Upper lobe of left lung (tissue), 6 donors: ENCODE data around the gene BPI. TPM values are rescaled to one million over a fixed set of nuclear protein-coding genes. Genes with fewer than 3 reads are reported as not detected.
A peak's percentile ranks its signal among the peaks of the same experiment; 100 is the strongest.

Experiments used
- ATAC-seq, 2 donors: fragments of 200-7000 bp; cut with Tn5 transposase; one replicate each; pipeline ENCODE4 v1.9.1; 2022; ENCODE audit warnings: mild to moderate bottlenecking in 2 of 2, moderate library complexity in 2 of 2; ENCODE audit not compliant: low FRiP score in 2 of 2
- DNase-seq, 2 donors: peaks; one replicate each; pipeline ENCODE4 v3.0.0-alpha.2; 2019 to 2020
- H3K27ac ChIP-seq, 4 donors: fragments of 200-600 bp; sonication (generic); one replicate each; pipeline ENCODE4 v1.5.1; 2016 to 2019
- H3K27me3 ChIP-seq, 4 donors: fragments of 200-600 bp; sonication (generic); one replicate each; pipeline ENCODE4 v1.5.1; 2017 to 2019
- H3K36me3 ChIP-seq, 4 donors: fragments of 200-600 bp; sonication (generic); one replicate each; pipeline ENCODE4 v1.5.1; 2016 to 2019
- H3K4me1 ChIP-seq, 4 donors: fragments of 200-600 bp; sonication (generic); one replicate each; pipeline ENCODE4 v1.5.1; 2018 to 2019
- H3K4me3 ChIP-seq, 4 donors: fragments of 200-600 bp; sonication (generic); one replicate each; pipeline ENCODE4 v1.5.1; 2017 to 2019; ENCODE audit warnings: mild to moderate bottlenecking in 2 of 4, moderate library complexity in 1 of 4
- H3K9me3 ChIP-seq, 4 donors: fragments of 200-600 bp; sonication (generic); one replicate each; pipeline ENCODE4 v1.5.1; 2018 to 2019
- EP300 ChIP-seq, 4 donors: sonication (generic); formaldehyde crosslinking; IDR thresholded peaks; one replicate each; pipeline ENCODE4 v1.5.1; 2017; ENCODE audit warnings: antibody characterized with exemption in 4 of 4, control low read depth in 2 of 4
- POLR2A ChIP-seq, 4 donors: fragments of 450-650 bp; IDR thresholded peaks; one replicate each; pipeline ENCODE4 v1.5.1; 2016 to 2017; ENCODE audit warnings: antibody characterized with exemption in 4 of 4, mild to moderate bottlenecking in 2 of 4
- POLR2AphosphoS5 ChIP-seq, 2 donors: sonication (generic); formaldehyde crosslinking; IDR thresholded peaks; one replicate each; pipeline ENCODE4 v1.5.1; 2017; ENCODE audit warnings: antibody characterized with exemption in 2 of 2
- WGBS, 2 donors: methylation state at CpG; one replicate each; pipeline ENCODE4 v1.1.5; 2017 to 2018; 5-methylcytosine and 5-hydroxymethylcytosine counted together
- total RNA-seq, 6 donors: library from RNA; depleted of rRNA in 4 of 6; stranded (reverse); fragments of >200 nt in 4 of 6; gene quantifications; one replicate each; pipeline versions ENCODE4 v1.1.0 to v1.2.1, GENCODE V29; 2016 to 2021
- TF ChIP-seq, protein P1 (sequence below), 6 experiments: fragments of 450-650 bp in 4 of 6; fragments of 200-600 bp in 2 of 6; sonication (generic) in 2 of 6; IDR thresholded peaks; one replicate each; pipeline ENCODE4 v1.5.1; 2016 to 2019; ENCODE audit warnings: antibody characterized with exemption in 6 of 6
- donor health status: DM: no; HTN: no; CAD: no; lungs with moderate emphysema.
- donor health status: DM: no; HTN: yes; CAD: no; lungs with severe emphysema.

BPI gene
- total RNA-seq, 6 donors from 2014 or later, result 0.14 to 6.3 (median 0.67) TPM; not detected in 1

DNA sequence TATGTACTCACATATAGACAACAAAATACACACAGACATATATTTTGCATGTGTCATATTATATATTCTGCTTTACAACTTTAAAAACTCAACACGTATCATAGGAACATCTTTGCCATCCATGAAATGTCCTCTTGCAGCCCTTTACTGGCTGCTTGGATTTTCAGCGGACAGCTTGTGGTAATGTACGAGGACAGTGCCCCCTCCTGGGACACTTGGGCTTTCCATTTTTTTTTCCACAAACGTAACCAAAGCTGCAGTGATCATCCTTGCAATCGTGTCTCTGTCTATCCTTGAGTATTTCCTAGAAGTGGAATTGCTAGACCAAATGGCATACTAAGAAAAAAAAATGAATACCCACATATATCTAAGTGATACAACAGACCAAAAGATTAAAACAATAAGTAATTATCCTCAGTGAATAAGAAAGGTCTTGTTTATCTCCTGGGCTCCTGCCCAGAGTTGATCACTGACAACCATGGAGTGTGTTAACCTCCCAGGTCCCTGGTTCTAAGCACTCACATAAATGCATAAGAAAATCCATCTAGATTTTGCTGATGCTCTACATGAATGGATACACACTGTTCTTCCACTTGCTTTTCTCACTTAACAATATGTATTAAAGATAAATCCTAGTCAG lies 18.1 kb downstream of the BPI start:
- Histone ChIP-seq H3K27me3 (no peaks in the 10 kb centered on the region), H3K36me3 (no peaks in the 10 kb centered on the region), H3K27ac (no peak overlapping the region), H3K9me3 (no peaks in the 10 kb centered on the region), H3K4me3 (no peak overlapping the region), H3K4me1 (no peaks in the 10 kb centered on the region)
- TF ChIP-seq POLR2A (IDR thresholded peaks at IDR 0.05), result no peak
- TF ChIP-seq, protein P1, sequence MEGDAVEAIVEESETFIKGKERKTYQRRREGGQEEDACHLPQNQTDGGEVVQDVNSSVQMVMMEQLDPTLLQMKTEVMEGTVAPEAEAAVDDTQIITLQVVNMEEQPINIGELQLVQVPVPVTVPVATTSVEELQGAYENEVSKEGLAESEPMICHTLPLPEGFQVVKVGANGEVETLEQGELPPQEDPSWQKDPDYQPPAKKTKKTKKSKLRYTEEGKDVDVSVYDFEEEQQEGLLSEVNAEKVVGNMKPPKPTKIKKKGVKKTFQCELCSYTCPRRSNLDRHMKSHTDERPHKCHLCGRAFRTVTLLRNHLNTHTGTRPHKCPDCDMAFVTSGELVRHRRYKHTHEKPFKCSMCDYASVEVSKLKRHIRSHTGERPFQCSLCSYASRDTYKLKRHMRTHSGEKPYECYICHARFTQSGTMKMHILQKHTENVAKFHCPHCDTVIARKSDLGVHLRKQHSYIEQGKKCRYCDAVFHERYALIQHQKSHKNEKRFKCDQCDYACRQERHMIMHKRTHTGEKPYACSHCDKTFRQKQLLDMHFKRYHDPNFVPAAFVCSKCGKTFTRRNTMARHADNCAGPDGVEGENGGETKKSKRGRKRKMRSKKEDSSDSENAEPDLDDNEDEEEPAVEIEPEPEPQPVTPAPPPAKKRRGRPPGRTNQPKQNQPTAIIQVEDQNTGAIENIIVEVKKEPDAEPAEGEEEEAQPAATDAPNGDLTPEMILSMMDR (IDR thresholded peaks at IDR 0.05), result peak; percentile 28 to 47 (median 36)
- WGBS, 2 donors, result 3 to 4% methylated on average over 5 of the region's 5 CpGs
- ATAC-seq (peak in 1 of 2 donors; percentile 73), DNase-seq (peak in 1 of 2 donors; percentile 26)

DNA sequence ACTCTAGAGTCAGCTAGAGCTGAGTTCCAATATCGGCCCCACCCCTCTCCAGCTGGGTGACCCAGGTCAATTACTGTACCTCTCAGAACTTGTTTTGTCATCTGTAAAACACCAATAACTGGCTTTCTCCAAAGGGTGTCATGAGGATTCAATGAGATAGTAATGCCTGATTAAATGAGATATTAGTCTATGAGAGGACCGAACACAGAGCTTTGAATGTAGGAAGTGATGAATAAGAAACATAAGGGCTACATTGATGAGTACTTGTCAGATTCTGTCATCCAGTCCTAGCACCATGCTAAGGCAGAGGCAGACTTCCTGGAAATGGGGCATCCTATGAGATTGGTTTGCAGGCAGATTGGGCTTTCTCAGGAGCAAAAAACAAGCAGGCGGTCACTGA lies 20.2 kb downstream of the BPI start:
- 84 to 85% methylated on average over 3 of the region's 3 CpGs for WGBS, 2 donors
- H3K36me3 ChIP-seq, result no peaks in the 10 kb centered on the region
- no peaks in the 10 kb centered on the region for H3K9me3 ChIP-seq
- H3K4me1 ChIP-seq, result no peaks in the 10 kb centered on the region
- TF ChIP-seq EP300 (IDR thresholded peaks at IDR 0.05) (no peak), POLR2AphosphoS5 (IDR thresholded peaks at IDR 0.05) (no peak), POLR2A (IDR thresholded peaks at IDR 0.05) (no peak)
- TF ChIP-seq, protein P1 (IDR thresholded peaks at IDR 0.05), result no peak
- ATAC-seq (no peak), DNase-seq (no peak)
- H3K4me3 ChIP-seq, result no peak overlapping the region
- no peaks in the 10 kb centered on the region for H3K27me3 ChIP-seq
- no peak overlapping the region for H3K27ac ChIP-seq

DNA sequence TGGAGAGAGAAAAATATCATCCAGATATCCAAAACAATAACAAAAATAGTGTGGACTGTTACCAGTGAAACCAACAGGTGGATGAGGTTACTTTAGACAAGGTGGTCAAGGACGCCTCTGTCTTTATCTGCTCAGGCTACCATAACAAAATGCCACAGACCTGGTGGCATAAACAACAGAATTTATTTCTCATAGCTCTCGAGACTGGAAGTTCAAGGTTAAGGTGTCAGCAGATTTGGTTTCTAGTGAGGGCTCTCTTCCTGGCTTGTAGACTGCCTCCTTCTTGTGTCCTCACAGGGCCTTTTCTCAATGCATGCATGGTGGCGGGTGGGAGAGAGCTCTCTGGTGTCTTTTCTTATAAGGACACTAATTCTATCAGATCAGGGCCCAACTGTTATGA lies 21.2 kb downstream of the BPI start:
- no peak for ATAC-seq
- no peak for TF ChIP-seq POLR2A (IDR thresholded peaks at IDR 0.05)
- TF ChIP-seq, protein P1 (IDR thresholded peaks at IDR 0.05), result no peak
- TF ChIP-seq POLR2AphosphoS5 (IDR thresholded peaks at IDR 0.05), result no peak
- no peak for TF ChIP-seq EP300 (IDR thresholded peaks at IDR 0.05)
- 69 to 79% methylated on average over 3 of the region's 3 CpGs for WGBS, 2 donors

DNA sequence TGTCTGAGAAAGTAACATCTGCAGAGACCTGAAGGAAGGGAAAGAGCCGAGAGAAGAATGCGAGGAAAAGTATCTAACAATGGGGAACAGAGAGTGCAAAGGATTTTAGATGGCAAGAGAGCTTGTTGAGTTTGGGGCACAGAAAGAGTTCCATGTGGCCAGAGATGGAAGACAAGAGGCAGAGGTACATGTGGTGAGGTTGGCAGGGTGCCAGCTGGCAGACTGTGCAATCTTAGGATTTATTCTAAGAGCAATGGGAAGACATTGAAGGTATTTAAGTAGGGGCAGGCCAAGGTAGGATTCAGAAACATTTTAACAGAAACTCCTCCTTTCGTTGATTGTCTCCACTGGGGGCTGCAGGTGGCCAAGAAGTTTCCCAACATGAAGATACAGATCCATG lies 21.9 kb downstream of the BPI start:
- H3K4me3 ChIP-seq, result no peak overlapping the region
- no peak for DNase-seq
- no peak for TF ChIP-seq POLR2AphosphoS5 (IDR thresholded peaks at IDR 0.05)
- no peak for TF ChIP-seq POLR2A (IDR thresholded peaks at IDR 0.05)
- no peak for TF ChIP-seq EP300 (IDR thresholded peaks at IDR 0.05)
- TF ChIP-seq, protein P1 (IDR thresholded peaks at IDR 0.05), result no peak

More for the DNA sequence above, 21.2 kb downstream of the BPI start:
- no peak overlapping the region for H3K4me3 ChIP-seq
- H3K27ac ChIP-seq, result no peak overlapping the region
- no peaks in the 10 kb centered on the region for H3K27me3 ChIP-seq
- no peak for DNase-seq
- no peaks in the 10 kb centered on the region for H3K4me1 ChIP-seq
- no peaks in the 10 kb centered on the region for H3K9me3 ChIP-seq
- no peaks in the 10 kb centered on the region for H3K36me3 ChIP-seq

DNA sequence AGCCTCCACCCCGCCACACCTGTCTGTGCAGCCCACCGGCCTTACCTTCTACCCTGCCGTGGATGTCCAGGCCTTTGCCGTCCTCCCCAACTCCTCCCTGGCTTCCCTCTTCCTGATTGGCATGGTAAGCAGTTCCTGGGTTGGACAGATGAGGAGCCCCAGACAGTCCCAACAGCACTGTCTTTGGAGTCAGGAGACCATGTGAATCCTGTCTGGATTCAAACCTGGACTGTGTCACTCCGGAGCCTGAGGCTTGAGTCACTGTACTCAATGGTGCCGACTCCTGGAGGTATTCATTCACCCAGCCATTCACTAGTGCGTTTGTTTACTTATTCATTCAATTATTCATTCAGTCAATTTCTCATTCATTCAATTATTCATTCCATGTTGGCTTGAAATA lies 22.4 kb downstream of the BPI start:
- H3K4me3 ChIP-seq, result no peak overlapping the region
- H3K27ac ChIP-seq, result no peak overlapping the region
- no peaks in the 10 kb centered on the region for H3K27me3 ChIP-seq
- H3K36me3 ChIP-seq, result no peaks in the 10 kb centered on the region
- no peaks in the 10 kb centered on the region for H3K9me3 ChIP-seq
- 84 to 94% methylated on average over 7 of the region's 7 CpGs for WGBS, 2 donors
- TF ChIP-seq, protein P1 (IDR thresholded peaks at IDR 0.05), result no peak
- TF ChIP-seq POLR2A (IDR thresholded peaks at IDR 0.05), result no peak
- TF ChIP-seq EP300 (IDR thresholded peaks at IDR 0.05), result no peak
- no peak for TF ChIP-seq POLR2AphosphoS5 (IDR thresholded peaks at IDR 0.05)
- DNase-seq, result no peak
- H3K4me1 ChIP-seq, result no peaks in the 10 kb centered on the region
- ATAC-seq, result no peak

More for the DNA sequence above, 21.9 kb downstream of the BPI start:
- ATAC-seq, result no peak
- no peak overlapping the region for H3K27ac ChIP-seq
- H3K4me1 ChIP-seq, result no peaks in the 10 kb centered on the region
- 83 to 85% methylated on average over 3 of the region's 3 CpGs for WGBS, 2 donors
- H3K27me3 ChIP-seq, result no peaks in the 10 kb centered on the region
- no peaks in the 10 kb centered on the region for H3K9me3 ChIP-seq
- H3K36me3 ChIP-seq, result no peaks in the 10 kb centered on the region
